ENCODE measurements around the gene CDC25A. TPM values are rescaled to one million over a fixed set of nuclear protein-coding genes. Genes with fewer than 3 reads are reported as not detected.
"Not testable (repeated sequence)": the region's sequence is repeated elsewhere in the genome, so short reads cannot be mapped to it uniquely, and the experiment has no call there.

CDC25A gene
- total RNA-seq, 1 experiment from 2014 or later: 12.6 TPM

DNA sequence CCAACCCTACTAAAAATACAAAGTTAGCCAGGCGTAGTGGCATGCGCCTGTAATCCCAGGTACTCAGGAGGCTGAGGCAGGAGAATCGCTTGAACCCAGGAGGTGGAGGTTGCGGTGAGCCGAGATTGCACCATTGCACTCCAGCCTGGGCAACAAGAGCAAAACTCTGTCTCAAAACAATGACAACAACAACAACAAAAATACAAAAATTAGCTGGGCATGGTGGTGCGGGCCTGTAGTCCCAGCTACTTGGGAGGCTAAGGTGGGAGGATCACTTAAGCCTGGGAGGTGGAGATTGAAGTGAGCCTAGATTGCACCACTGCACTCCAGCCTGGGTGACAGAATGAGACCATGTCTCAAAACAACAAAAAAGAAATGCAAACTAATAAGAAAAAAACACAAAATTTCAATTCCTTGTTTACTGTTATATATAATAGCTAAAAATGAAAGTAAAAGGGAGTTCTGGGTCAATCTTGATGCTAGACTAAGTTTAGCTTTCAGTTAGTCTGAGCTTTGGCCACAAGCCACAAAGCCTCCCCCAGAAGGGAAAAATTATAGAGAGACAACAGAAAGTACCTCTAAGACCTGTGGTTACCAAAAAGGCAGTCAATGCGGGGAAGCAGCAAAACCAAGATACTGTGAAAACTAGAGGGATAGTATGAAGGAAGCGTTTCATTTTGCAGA is 76.0 kb downstream of the CDC25A start:
- DNase-seq (ENCODE audit: extremely low read depth, low read depth): not testable (repeated sequence)

DNA sequence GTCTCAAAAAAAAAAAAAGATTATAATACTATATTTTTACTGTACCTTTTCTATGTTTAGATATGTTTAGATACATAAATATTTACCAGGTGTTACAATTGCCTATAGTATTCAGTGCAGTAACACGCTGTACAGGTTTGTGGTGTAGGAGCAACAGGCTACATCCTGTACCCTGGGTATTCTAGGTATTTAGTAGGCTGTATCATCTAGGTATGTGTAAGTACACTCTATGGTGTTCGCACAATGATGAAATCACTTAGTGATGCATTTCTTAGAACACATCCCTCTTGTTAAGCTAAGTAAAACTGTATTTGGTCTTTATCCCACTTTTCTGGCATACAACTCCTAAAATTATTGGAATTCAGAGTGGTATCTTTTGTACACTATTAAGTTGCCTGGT is 77.8 kb downstream of the CDC25A start:
- DNase-seq (ENCODE audit: extremely low read depth, low read depth): no peak

DNA sequence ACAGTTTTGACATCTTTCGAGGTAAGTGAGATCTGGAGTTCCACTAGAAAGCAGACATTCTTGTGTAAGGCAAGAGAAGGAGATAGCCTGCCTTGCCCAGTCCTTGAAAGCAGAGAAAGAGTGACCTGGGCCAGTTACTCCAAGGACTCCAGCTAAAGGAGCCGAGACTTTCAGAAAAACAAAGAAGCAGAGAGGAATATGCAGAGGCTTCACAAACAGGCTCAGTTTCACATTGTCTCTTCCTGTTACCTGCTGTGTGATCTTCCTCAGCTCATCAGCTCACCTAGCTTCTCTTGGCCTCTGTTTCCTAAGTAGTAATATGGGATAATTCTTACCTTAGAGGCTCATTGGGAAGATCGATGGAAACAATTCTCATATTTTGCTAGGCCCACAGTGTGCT is 81.0 kb downstream of the CDC25A start:
- DNase-seq (ENCODE audit: extremely low read depth, low read depth): no peak

Small RNA genes within 50 kb of the gene (small RNA-seq; reads per million reads assigned to genes)
- 0 reads per million in 2 experiments for gene MIR4443
- 0 reads per million in 2 experiments for gene NDUFB1P1
- gene RNU7-128P: 0 reads per million in 2 experiments
- gene SNRPFP4: 0 reads per million in 2 experiments

Other genes starting within 250 kb of the CDC25A start
- 52.1 and 53.4 TPM in 2 replicates for gene MAP4, start 172.0 kb downstream of the CDC25A start, total RNA-seq (2014; rRNA removed; shearing (Covaris generic))
- gene CAMP, start 35.1 kb upstream of the CDC25A start, total RNA-seq (2014; rRNA removed; shearing (Covaris generic)): not detected in 2 replicates
- 4.3 and 4.7 TPM in 2 replicates for gene ZNF589, start 52.7 kb upstream of the CDC25A start, total RNA-seq (2014; rRNA removed; shearing (Covaris generic))
- gene NME6, start 113.0 kb upstream of the CDC25A start, total RNA-seq (2014; rRNA removed; shearing (Covaris generic)): 20.6 and 24.5 TPM in 2 replicates
- not detected in 2 replicates for gene SPINK8, start 145.2 kb upstream of the CDC25A start, total RNA-seq (2014; rRNA removed; shearing (Covaris generic))
- not detected in 2 replicates for gene FBXW12, start 183.8 kb upstream of the CDC25A start, total RNA-seq (2014; rRNA removed; shearing (Covaris generic))
- 4.3 and 5.6 TPM in 2 replicates for gene PLXNB1, start 241.7 kb upstream of the CDC25A start, total RNA-seq (2014; rRNA removed; shearing (Covaris generic))